ENCODE results near the gene RHOD.

DNA sequence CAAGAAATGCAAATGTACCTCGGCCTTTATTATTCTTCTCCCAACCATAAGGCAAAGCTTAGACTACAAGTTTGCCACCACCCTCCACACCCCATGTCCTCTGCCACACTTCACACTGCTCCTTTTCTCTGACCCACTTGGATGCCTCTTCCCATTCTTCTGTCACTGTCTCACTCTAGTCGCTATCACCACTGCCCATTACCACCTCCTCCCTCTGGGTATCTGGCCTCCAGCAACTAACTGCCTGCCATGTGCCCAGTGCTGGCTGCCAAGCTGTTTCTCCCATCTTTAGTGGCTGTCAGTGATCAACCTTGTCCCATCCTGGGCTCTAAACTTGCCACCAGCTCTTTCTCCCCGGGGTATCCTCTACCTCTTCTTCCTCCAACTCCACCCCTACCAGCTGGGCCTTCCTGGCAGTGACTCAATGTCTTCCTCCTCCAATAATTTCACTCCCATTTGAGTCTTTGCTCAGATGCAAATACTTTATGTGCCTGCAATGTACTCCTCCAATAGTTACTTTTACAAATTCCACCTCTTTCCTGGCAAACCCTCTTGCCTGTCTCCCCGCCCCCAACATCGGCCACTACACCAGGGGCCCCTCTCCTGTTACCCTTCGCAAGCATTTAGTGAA, 42.3 kb downstream of the RHOD start:
- TF ChIP-seq POLR2AphosphoS5 (IDR thresholded peaks at IDR 0.05) (no peak), CTCF (IDR thresholded peaks at IDR 0.05) (no peak)
